GM18505 (cell line): ENCODE data around the gene XRCC5.
A peak's percentile ranks its signal among the peaks of the same experiment; 100 is the strongest.
"Not testable (repeated sequence)": the region's sequence is repeated elsewhere in the genome, so short reads cannot be mapped to it uniquely, and the experiment has no call there.

Experiments used
- ATAC-seq: cut with Tn5 transposase; IDR thresholded peaks from one replicate; pipeline ENCODE4 v1.9.1; 2021; ENCODE audit not compliant: unreplicated experiment
- POLR2A ChIP-seq: IDR thresholded peaks from 4 replicates; pipeline ENCODE4 v1.6.1; 2011; ENCODE audit warnings: borderline replicate concordance; ENCODE audit not compliant: insufficient read depth, insufficient read length; ENCODE audit errors: extremely low read depth

XRCC5 gene

DNA sequence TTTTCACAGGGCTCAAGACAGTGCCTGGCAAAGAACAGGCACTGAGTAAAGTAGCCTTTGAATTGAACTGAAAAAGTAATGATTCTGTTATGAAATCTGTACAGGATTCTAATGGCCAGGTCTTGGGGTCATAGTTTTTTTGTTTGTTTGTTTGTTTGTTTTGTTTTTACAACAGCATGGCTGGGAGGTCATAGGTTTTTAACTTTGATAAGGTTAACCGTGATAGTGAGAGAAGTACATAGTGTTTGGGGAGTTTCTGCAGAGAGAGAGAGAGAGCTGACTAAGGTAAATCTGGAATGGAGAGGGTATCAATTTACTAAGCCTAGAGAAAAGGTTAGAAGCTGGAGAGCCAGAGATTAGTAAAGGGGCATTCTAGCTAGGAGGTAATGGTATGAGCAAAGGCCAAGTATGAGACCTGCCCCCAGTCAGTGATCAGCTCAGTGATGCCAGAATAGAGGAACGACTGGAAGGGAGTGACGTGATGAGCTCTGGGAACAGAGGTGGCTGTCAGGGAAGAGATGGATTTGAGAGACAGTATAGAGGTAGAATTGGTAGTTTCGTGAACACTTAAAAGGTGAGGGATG, 25.9 kb downstream of the XRCC5 start:
- no peak for TF ChIP-seq POLR2A
- ATAC-seq, result no peak

DNA sequence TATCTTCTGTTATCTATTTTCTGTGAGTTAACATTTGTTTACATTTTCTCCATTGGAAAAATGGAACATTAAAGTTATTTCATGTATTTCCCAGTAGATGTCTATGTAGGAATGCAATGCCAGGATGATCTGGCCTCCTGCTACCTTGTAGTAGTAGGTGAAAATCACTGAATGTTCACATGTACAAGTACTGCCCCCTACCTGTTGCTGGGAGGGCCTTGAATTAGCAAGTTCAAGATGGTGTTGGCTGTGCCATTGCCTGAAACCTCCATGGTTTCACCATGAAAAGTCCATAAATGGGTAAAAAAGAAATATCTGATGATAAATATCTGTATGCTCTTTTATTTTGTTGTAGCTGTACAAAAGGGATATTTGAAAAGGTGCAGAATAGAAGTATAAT, 30.7 kb downstream of the XRCC5 start:
- no peak for TF ChIP-seq POLR2A
- ATAC-seq, result no peak

DNA sequence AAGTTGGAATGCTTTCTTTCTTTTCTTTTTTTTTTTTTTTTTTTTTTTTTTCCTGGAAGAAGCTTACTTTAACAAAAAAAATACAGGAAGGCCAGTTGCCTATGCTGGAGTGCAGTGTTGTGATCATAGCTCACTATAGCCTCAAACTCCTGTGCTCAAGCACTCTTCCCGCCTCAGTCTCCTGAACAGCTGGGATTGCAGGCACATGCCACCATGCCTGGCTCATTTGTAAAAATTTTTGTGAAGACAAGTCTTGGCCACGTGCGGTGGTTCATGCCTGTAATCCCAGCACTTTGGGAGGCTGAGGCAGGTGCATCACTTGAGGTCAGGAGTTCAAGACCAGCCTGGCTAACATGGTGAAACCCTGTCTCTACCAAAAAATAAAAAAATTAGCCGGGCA, 32.4 kb downstream of the XRCC5 start:
- ATAC-seq, result not testable (repeated sequence)

DNA sequence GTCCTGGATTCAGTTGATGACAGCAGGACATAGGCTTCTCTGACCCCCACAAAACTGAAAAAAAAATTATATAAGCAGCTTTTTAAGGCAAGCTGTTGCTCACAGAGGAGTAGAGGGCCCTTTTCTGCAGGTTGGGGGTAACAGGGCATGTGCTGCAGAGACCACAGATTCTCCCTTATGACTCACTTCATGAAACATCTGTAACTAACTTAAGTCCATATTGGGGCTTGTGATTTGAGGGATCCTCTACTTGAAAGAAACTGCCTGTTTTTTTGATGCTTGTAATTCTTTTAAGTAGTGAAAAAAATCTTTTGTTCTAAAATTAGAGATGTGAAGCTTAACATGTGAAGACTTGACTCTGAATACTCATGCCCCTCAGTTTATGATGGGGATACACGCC, 33.4 kb downstream of the XRCC5 start:
- TF ChIP-seq POLR2A, result no peak
- peak; percentile 97 for ATAC-seq

DNA sequence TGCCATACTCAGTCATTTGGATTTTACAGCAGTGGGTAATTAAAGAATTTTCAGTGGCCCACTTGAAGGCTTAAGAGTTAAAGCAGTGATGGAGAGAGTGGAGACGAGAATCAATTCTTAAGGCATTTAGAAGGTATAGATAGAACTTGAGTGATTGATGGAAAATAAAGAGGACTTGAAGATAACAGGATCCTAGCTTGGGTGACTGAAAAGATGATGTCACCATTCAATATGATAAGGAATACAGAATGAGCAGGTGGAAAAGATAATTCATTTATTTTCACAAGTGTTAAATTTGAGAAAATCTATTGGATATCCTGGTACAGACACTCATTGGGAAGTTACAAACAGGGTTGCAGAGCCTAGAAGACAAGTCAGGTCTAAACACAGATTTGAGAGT, 35.2 kb downstream of the XRCC5 start:
- ATAC-seq, result no peak
- no peak for TF ChIP-seq POLR2A

DNA sequence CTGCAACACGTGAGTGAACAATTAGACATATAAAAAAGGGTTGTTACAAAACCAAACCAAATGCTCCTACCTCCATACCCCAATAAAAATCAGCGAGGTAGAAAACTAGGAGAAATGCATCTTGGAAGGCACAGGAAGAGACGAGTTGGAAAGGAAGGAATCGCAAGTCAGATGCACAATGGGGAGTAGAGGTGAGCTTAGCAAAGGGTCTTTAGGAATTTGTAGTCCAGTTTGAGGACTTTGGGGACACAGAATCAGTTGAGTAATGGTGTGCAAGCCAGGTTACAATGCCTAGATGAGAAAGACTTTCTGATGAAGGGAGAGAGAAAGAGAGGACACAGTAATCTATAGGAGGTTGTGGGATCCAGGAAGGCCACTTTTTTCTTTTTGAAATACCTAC, 35.7 kb downstream of the XRCC5 start:
- no peak for TF ChIP-seq POLR2A
- ATAC-seq, result no peak

DNA sequence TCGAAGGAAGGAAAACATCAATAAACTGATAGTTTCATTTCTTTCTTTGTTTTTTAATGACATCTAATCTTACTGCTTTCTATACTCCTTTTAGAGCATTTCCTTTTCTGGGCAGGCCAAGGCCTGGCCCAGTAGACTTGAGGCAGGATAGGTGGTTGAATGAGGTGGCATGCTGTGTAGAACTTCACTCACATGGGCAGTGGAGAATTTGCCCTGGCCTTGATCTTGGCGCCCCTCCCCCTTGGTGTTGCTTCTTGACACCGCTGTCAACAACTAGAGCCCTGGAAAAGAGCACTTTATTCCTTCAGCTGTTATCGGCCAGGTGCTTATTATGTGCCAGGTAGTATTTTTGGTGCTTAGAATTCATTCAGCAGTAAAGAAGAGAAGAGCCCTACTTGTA, 37.4 kb downstream of the XRCC5 start:
- no peak for ATAC-seq
- no peak for TF ChIP-seq POLR2A

DNA sequence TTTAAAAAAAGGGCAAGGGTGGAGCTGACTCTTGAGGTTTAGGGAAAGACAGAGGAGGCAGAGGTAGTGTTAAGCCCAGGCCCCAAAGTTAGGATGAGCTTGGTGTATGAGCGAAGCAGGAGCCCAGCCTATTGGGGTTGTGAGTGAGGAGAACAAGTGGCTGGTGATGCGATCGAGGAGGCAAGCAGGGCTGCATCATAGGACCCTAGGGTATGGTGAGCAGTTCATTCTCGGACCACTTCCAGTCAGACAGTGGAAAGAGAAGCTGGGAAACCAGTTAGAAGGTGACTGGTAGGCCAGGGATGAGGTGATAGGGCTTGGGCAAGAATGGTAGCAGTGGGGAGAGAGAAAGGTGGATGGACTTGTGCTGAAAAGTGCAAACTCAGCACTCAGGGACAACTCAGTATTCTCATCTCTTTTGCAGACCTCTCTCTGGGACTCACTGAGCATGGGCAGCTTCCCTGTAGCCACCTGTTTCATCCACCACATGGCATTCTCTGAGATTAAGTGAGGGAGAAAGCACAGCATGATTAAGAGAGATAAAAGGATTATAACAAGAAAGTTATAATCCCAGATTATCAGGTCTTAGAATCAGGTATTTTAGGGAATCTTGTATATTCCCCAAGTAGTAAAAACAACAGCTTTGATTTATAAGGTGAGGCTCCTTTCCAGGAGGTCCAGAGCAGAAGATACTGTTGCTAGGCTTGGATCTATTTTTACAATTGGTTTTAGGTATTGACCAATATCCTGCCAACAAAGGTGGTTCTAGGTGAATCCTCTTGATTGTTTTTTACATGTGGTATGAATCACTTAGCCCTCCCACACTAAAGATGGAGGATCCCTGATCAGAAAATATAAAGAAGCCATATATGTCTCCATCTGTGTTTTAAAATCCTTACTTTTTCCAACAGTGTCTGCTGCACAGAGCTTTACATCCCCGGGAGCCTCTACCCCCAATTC, 38.3 kb downstream of the XRCC5 start:
- TF ChIP-seq POLR2A, result no peak
- no peak for ATAC-seq

DNA sequence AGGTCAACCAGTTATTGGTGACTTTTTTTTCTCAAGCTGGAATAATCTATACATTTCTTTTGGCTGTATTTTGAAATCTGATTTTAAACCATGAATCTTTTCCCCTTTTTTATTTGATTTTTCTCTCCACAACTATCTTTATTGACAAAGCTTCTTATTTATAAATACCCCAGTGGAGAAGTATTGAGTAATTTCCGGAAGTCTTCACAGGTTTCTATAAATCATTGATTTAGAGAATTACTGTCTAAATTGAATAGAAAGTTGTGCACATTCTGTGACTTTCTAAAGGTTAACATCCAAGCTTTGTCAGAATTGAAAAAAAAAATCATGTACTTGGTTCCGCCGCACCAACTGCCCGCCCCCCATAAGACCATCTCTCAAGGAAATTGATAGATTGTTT, 39.8 kb downstream of the XRCC5 start:
- TF ChIP-seq POLR2A, result no peak
- no peak for ATAC-seq

DNA sequence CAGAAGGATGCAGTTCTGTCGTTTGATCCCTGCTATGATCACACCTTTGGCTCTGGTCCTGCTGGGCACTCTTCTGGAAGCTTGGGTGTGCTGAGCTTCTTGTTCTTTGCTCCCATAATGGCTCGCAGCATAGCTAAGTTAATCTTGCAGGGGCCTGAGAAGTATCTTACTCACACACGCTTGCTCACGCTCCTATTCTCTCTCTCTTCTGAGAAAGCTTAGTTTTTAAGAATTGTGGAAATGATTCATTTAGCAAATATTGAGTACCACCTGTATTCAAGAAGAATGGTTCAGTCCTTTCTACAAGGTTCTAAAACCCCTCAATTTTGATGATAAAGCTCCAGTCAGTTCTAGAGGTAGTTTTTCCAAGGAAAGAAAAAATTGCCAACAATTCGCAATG, 40.6 kb downstream of the XRCC5 start:
- no peak for ATAC-seq
- TF ChIP-seq POLR2A, result no peak

DNA sequence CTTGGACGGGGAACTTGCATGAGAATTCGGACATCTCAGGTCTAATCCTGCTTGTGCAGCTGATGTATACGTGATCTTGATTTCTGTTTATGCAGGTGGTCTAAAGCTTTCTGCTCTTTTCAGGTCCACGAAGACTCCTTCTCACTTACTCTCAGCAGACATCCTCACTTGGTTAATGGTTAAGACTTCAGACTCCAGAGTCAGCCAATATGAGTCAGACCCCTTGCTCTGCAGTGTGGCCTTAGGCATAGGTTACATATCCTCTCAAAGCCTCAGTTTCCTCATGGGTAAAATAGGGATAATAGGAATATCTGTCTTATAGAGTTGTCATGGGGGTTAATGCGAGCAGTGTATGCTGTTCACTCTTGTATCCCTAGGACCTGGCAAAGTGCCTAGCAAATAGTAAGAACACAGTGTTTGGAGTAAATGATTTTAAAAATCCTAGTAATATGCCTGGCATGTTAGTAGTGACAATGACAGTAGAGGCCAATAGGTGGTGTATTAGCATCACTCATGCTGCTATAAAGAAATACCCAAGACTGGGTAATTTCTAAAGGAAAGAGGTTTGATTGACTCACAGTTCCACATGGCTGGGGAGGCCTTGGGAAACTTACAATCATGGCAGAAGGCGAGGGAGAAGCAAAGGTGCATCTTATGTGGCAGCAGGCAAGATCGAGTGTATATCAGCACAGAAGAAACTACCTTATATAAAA, 42.3 kb downstream of the XRCC5 start:
- TF ChIP-seq POLR2A, result no peak
- no peak for ATAC-seq

DNA sequence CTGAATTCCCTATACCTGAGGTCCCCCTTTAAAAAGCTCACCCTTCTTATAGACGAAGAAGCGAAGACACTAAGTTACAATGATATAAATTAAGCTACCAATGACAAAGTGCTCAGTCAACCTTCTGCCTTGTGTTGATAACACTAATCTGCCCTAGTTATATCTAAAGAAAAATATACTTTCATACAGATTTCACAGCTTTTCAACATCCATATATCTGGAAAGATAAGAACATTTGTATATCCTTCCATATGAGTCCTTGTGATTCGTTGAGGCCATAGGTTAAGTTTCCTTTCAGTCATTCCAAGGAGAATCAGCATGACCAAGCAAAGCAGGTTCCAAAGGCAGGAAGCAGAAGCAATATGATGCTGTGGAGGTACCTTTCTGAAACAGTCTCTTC, 46.8 kb downstream of the XRCC5 start:
- no peak for TF ChIP-seq POLR2A
- no peak for ATAC-seq

DNA sequence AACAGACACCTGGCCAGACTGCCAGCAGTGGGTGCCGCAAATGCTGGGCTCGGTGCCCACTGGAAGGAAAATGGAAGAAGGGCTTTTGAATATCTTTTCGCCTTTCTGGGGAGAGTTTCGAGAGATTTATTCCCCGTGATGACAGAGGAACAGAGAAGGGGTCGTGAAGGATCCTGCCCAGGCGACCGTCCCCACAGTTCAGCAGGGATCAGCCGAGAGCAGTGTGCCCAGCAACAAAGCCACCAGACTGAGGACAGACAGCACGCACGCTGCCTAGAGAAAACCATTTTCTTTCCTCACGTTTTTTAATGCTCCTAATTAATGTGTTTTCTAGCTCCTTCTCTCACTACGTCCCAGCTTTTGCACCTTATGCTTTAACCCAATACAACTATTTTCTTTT, 47.7 kb downstream of the XRCC5 start:
- no peak for ATAC-seq
- no peak for TF ChIP-seq POLR2A

DNA sequence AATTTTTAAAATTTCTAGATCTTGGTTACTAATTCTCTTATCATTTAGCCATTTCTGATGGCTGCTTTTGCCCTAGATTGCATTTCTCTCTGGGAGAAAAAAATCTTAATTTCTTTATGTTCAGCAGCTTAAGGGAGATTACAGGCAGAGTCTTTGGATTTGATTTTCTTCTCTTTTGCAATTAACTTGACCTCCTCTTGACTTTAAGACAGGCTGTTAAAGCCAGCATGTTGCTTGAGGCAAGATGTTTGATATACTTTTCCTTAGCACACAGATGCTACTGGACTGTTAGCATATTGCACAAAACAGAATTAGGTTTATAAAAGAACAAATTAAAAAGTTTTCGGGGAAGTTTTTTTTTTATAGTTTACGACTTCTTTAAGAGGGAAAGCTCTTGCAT, 50.0 kb downstream of the XRCC5 start:
- ATAC-seq, result no peak

More for the DNA sequence above, 50.0 kb downstream of the XRCC5 start:
- TF ChIP-seq POLR2A, result no peak
